IPS-20b (cell line): Measurements from ENCODE around the gene BCL7C.
A peak's percentile ranks its signal among the peaks of the same experiment; 100 is the strongest.

Experiments
- H3K27ac ChIP-seq: one replicate; pipeline ENCODE4 v1.5.1; 2013; ENCODE audit warnings: low read length
- H3K27me3 ChIP-seq: 2 replicates; pipeline ENCODE4 v1.6.1; 2013; ENCODE audit warnings: mild to moderate bottlenecking, low read length, inconsistent platforms; ENCODE audit not compliant: insufficient read depth
- H3K36me3 ChIP-seq: 2 replicates; pipeline ENCODE4 v1.6.1; 2013; ENCODE audit warnings: low read depth, mild to moderate bottlenecking, inconsistent platforms, low read length, moderate library complexity; ENCODE audit not compliant: insufficient read depth
- H3K4me1 ChIP-seq: 2 replicates; pipeline ENCODE4 v1.6.1; 2013; ENCODE audit warnings: mild to moderate bottlenecking, control low read depth, inconsistent platforms, low read length, moderate library complexity; ENCODE audit not compliant: insufficient read depth
- H3K4me3 ChIP-seq: 2 replicates; pipeline ENCODE4 v1.5.1; 2013; ENCODE audit warnings: mild to moderate bottlenecking, low read length, inconsistent platforms
- H3K9ac ChIP-seq: 2 replicates; pipeline ENCODE4 v1.6.1; 2013; ENCODE audit warnings: low read depth, mild to moderate bottlenecking, inconsistent platforms, low read length, moderate library complexity
- H3K9me3 ChIP-seq: 2 replicates; pipeline ENCODE4 v1.6.1; 2013; ENCODE audit warnings: mild to moderate bottlenecking, low read depth, low read length, inconsistent platforms; ENCODE audit not compliant: insufficient read depth

Gene BCL7C

DNA sequence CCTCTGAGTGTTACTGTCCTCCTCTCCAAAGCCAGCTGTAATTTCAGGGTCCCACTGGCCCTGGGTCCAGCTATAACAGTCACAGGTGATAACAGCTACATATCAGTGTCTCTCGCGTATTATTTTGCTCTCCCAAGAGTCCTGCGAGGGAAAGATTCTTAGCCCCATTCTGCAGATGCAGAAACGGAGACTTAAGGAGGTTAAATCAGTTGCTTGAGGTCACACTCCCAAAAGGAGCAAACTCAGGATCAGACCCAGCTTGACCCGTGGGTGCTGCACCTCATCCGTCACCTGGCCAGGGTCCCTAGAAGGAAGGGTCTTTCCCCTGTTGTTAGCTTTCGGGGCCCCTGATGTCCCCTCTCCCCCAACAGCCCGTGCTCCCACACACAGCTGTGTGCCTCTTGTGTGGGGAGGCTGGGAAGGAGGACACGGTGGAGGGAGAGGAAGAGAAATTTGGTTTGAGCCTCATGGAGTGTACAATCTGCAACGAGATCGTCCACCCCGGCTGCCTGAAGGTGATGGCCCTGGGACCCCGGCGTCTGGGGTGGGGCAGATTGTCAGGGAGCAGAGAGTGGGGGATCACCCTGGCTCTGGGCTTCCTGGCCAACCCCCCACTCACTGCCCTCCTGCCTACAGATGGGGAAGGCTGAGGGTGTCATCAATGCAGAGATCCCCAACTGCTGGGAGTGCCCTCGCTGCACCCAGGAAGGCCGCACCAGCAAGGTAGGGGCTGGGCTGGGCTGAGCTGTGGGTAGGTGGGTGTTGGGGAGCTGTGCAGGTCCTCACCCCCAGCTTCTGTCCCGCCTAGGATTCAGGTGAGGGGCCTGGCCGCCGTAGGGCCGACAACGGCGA, 33.3 kb upstream of the BCL7C start:
- H3K36me3 ChIP-seq, result peaks cover 44% of the 10 kb centered on the region
- H3K9me3 ChIP-seq, result no peaks in the 10 kb centered on the region
- H3K4me3 ChIP-seq, result no peak overlapping the region
- H3K9ac ChIP-seq, result no peak overlapping the region
- no peaks in the 10 kb centered on the region; the same call in 1 of the 2 replicates for H3K4me1 ChIP-seq
- H3K27me3 ChIP-seq, result no peaks in the 10 kb centered on the region
- peak overlapping the region; percentile 50 for H3K27ac ChIP-seq

GRCh38 chr16:30925995-30926811, 32.3 kb upstream of the BCL7C start:
- Histone ChIP-seq H3K4me3 (no peak overlapping the region), H3K27me3 (no peaks in the 10 kb centered on the region), H3K9ac (no peak overlapping the region), H3K36me3 (peaks cover 35% of the 10 kb centered on the region), H3K9me3 (no peaks in the 10 kb centered on the region), H3K4me1 (no peaks in the 10 kb centered on the region; the same call in 1 of the 2 replicates), H3K27ac (no peak overlapping the region)

GRCh38 chr16:30925632-30925987, 31.7 kb upstream of the BCL7C start:
- peaks cover 29% of the 10 kb centered on the region for H3K36me3 ChIP-seq
- no peaks in the 10 kb centered on the region for H3K9me3 ChIP-seq
- H3K27me3 ChIP-seq, result no peaks in the 10 kb centered on the region
- H3K4me3 ChIP-seq, result peak overlapping the region; percentile 71; the same call in 1 of the 2 replicates
- H3K4me1 ChIP-seq, result no peaks in the 10 kb centered on the region; the same call in 1 of the 2 replicates
- no peak overlapping the region for H3K27ac ChIP-seq
- no peak overlapping the region; the same call in 1 of the 2 replicates for H3K9ac ChIP-seq

DNA sequence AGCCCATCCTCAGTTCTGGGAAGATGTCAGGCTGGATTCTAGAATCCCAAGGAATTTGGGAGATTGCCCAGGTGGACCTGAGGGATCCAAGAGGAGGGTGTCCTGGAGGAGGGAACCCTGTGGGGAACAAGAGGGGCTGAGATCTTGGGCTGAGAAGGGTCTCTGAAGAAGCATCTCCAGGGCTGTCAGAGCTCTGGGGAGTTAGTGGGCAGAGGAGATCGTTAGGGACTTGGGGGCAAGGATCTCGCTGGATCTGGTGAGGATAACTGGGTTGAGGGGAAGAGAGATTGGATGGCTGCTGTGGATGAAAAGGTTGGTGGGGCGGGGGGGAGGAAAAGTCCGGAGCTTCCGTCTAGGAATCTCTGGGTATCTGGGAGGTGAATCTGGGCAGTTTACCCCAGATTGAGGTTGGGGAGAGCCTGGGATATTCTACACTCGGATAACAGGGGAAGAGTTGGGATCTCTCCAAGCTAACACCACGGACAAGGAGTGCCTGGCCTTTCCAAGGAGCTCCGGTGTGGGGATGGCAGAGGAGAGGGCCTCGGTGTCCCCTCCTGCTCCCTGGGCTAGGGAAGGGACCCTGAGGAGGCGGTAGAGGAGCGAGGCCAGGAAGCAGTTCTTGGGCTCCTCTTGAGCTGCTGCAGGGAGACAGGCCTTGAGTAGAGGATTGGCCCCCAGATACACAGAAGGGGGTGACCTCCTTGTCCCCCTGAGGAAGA, 31.2 kb upstream of the BCL7C start:
- Histone ChIP-seq H3K9me3 (no peaks in the 10 kb centered on the region), H3K27ac (peak overlapping the region; percentile 83), H3K4me1 (no peaks in the 10 kb centered on the region; the same call in 1 of the 2 replicates), H3K27me3 (no peaks in the 10 kb centered on the region), H3K4me3 (peak overlapping the region; percentile 71), H3K9ac (peak overlapping the region; percentile 85), H3K36me3 (peaks cover 25% of the 10 kb centered on the region)

DNA sequence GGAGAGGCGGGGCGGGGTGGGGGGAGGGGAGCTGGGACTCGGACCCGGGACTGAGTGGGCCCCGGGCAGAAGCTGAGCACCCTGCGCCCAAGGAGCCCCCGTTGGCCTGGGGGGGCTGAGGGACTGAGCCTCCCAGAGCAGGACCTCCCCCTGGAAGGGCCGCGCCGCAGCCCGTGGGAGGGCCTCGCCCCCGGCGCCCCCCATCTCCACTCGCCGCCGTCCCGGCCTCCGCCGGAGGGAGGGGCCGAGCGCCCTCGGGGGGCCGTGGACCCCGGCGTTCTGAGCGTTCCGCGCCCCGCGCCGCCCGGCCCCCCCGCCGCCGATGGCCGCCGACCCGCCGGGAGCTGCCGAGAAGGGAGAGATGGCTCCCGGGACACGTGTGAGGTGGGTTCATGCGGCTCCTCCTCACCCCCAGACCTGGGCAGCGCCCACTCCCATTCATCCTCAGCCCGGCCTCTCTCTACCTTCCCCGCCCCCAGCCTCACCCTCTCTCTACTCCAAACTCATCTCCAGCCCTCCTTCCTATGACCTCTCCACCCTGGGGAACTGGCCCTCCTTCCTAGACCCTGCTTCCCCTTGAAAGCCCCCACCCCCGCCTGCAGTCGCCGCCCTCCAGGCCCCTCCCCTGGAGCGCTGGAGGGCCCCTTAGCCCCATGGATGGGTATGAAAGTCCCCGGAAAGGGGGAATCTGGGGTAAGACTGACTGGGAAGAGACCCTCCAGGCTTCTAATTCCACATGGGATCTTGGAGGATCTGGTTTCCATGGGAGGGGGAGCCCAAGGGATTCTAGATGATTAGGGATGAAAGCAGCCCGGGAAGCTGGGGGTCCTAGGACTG, 30.4 kb upstream of the BCL7C start:
- Histone ChIP-seq H3K9ac (peak overlapping the region; percentile 85; the same call in 1 of the 2 replicates), H3K4me3 (peak overlapping the region; percentile 71), H3K36me3 (peaks cover 21% of the 10 kb centered on the region), H3K27me3 (no peaks in the 10 kb centered on the region), H3K27ac (peak overlapping the region; percentile 83), H3K9me3 (no peaks in the 10 kb centered on the region), H3K4me1 (no peaks in the 10 kb centered on the region; the same call in 1 of the 2 replicates)

DNA sequence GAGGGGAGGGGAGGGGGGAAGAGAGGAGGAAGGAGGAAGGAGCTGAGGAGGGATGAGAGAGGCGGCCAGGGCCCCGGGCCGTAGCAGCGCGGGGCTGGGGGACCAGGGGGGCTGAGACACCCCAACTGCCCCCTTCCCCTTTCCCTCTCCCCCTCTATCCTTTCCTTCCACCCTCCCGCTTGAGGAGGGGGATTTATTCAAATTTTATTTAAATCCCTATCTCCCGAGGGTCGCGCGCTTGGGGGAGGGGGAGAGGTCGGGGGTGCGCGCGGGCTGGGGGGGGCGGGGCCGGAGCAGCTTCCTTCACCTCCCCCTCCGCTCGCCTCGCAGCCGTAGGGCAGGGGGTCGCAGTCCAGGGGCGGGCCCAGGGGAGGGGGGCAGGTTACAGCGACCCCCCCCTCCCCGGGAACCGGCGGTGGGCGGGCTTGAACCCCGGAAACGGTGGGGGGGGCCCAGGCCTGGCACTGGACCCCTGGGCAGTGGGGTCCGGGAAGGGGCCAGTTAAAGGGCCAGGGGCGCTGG, 29.7 kb upstream of the BCL7C start, which contains the start of gene FBXL19:
FBXL19 (plus strand) TSS at position 19 of the 522 bp plus-strand sequence. CDS start 2,183 bp downstream, outside the sequence.
- no peaks in the 10 kb centered on the region; the same call in 1 of the 2 replicates for H3K4me1 ChIP-seq
- no peaks in the 10 kb centered on the region for H3K27me3 ChIP-seq
- peak within 1 kb of the TSS; percentile 83 for H3K27ac ChIP-seq
- peak within 1 kb of the TSS; percentile 86 for H3K9ac ChIP-seq
- H3K36me3 ChIP-seq, result peaks cover 15% of the 10 kb centered on the region; the same call in 1 of the 2 replicates
- H3K4me3 ChIP-seq, result peak within 1 kb of the TSS; percentile 71
- H3K9me3 ChIP-seq, result no peaks in the 10 kb centered on the region

DNA sequence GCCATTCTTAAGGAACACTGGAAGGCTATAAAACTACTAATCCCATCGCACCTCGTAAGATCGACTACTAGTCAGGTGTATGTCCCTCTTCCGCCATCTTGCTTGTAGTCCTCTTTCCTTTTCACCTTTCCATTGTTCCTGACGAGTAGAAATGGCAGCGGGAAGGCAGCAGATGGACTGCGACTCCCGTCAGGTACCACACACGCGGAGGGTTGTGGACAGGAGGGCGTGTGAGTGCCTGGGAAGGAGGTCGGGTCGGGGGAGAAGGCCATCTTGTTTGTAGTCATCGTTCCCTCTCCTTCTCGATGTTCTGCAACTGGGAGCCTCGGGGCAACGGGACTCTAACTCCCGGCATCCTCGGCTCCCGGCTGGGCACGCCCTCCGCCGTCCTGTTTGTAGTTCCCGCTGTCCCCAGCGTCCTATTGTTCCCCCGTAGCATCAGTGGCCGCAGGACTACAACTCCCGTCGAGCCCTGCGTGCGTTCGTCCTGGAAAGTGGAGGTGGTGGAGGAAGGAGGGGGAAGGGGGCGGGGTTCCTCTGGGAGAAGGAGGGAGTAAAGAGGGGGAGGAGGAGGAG, 29.2 kb upstream of the BCL7C start:
- peak overlapping the region; percentile 86 for H3K9ac ChIP-seq
- H3K4me1 ChIP-seq, result no peaks in the 10 kb centered on the region; the same call in 1 of the 2 replicates
- peak overlapping the region; percentile 71 for H3K4me3 ChIP-seq
- peaks cover 15% of the 10 kb centered on the region; the same call in 1 of the 2 replicates for H3K36me3 ChIP-seq
- H3K27me3 ChIP-seq, result no peaks in the 10 kb centered on the region
- peak overlapping the region; percentile 77 for H3K27ac ChIP-seq
- no peaks in the 10 kb centered on the region for H3K9me3 ChIP-seq

DNA sequence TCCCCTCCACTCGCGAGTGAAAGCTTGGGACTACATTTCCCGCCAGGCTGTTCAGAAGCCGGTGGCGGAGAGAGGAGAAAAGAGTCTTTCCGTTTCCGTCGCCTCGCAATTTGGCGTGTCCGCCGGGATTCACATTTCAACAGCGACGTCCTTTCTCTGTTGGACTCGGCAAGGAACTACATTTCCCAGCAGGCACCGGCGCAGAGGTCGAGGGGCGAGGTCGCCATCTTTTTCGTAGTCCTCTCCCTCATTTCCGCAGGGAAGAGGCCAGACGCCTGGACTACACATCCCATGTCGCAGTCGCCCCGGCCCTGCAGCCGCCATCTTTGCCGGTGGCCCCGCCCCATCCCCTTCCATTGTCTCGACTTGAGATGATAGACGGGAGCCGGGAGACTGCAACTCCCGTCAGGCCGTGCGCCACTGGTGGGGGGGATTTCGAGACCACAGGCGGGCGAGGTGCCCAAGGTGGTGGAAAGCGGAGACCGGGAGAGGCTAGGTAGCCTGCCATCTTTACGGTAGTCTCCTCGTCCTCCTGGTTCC, 28.6 kb upstream of the BCL7C start:
- Histone ChIP-seq H3K36me3 (peaks cover 14% of the 10 kb centered on the region; the same call in 1 of the 2 replicates), H3K4me1 (no peaks in the 10 kb centered on the region; the same call in 1 of the 2 replicates), H3K27me3 (no peaks in the 10 kb centered on the region), H3K9ac (peak overlapping the region; percentile 86), H3K27ac (peak overlapping the region; percentile 77), H3K4me3 (peak overlapping the region; percentile 71), H3K9me3 (no peaks in the 10 kb centered on the region)

GRCh38 chr16:30921748-30922419, 28.0 kb upstream of the BCL7C start:
- peak overlapping the region; percentile 9 for H3K27ac ChIP-seq

More at GRCh38 chr16:30921748-30922419, 28.0 kb upstream of the BCL7C start:
- H3K4me3 ChIP-seq, result peak overlapping the region; percentile 71
- H3K27me3 ChIP-seq, result no peaks in the 10 kb centered on the region
- H3K9me3 ChIP-seq, result no peaks in the 10 kb centered on the region
- peaks cover 8% of the 10 kb centered on the region; the same call in 1 of the 2 replicates for H3K36me3 ChIP-seq
- H3K4me1 ChIP-seq, result no peaks in the 10 kb centered on the region; the same call in 1 of the 2 replicates
- H3K9ac ChIP-seq, result peak overlapping the region; percentile 70; the same call in 1 of the 2 replicates
